Upper lobe of left lung (tissue), 6 donors: ENCODE measurements around the gene SGCD. TPM values are rescaled to one million over a fixed set of nuclear protein-coding genes. Genes with fewer than 3 reads are reported as not detected.

Experiments
- ATAC-seq, 2 donors: fragments of 200-7000 bp; cut with Tn5 transposase; one replicate each; pipeline ENCODE4 v1.9.1; 2022; ENCODE audit warnings: mild to moderate bottlenecking in 2 of 2, moderate library complexity in 2 of 2; ENCODE audit not compliant: low FRiP score in 2 of 2
- DNase-seq, 2 donors: peaks; one replicate each; pipeline ENCODE4 v3.0.0-alpha.2; 2019 to 2020
- H3K27ac ChIP-seq, 4 donors: fragments of 200-600 bp; sonication (generic); one replicate each; pipeline ENCODE4 v1.5.1; 2016 to 2019
- H3K27me3 ChIP-seq, 4 donors: fragments of 200-600 bp; sonication (generic); one replicate each; pipeline ENCODE4 v1.5.1; 2017 to 2019
- H3K36me3 ChIP-seq, 4 donors: fragments of 200-600 bp; sonication (generic); one replicate each; pipeline ENCODE4 v1.5.1; 2016 to 2019
- H3K4me1 ChIP-seq, 4 donors: fragments of 200-600 bp; sonication (generic); one replicate each; pipeline ENCODE4 v1.5.1; 2018 to 2019
- H3K4me3 ChIP-seq, 4 donors: fragments of 200-600 bp; sonication (generic); one replicate each; pipeline ENCODE4 v1.5.1; 2017 to 2019; ENCODE audit warnings: mild to moderate bottlenecking in 2 of 4, moderate library complexity in 1 of 4
- H3K9me3 ChIP-seq, 4 donors: fragments of 200-600 bp; sonication (generic); one replicate each; pipeline ENCODE4 v1.5.1; 2018 to 2019
- EP300 ChIP-seq, 4 donors: sonication (generic); formaldehyde crosslinking; IDR thresholded peaks; one replicate each; pipeline ENCODE4 v1.5.1; 2017; ENCODE audit warnings: antibody characterized with exemption in 4 of 4, control low read depth in 2 of 4
- POLR2A ChIP-seq, 4 donors: fragments of 450-650 bp; IDR thresholded peaks; one replicate each; pipeline ENCODE4 v1.5.1; 2016 to 2017; ENCODE audit warnings: antibody characterized with exemption in 4 of 4, mild to moderate bottlenecking in 2 of 4
- POLR2AphosphoS5 ChIP-seq, 2 donors: sonication (generic); formaldehyde crosslinking; IDR thresholded peaks; one replicate each; pipeline ENCODE4 v1.5.1; 2017; ENCODE audit warnings: antibody characterized with exemption in 2 of 2
- WGBS, 2 donors: methylation state at CpG; one replicate each; pipeline ENCODE4 v1.1.5; 2017 to 2018; 5-methylcytosine and 5-hydroxymethylcytosine counted together
- total RNA-seq, 6 donors: library from RNA; depleted of rRNA in 4 of 6; stranded (reverse); fragments of >200 nt in 4 of 6; gene quantifications; one replicate each; pipeline versions ENCODE4 v1.1.0 to v1.2.1, GENCODE V29; 2016 to 2021
- TF ChIP-seq, protein P1 (sequence below), 6 experiments: fragments of 450-650 bp in 4 of 6; fragments of 200-600 bp in 2 of 6; sonication (generic) in 2 of 6; IDR thresholded peaks; one replicate each; pipeline ENCODE4 v1.5.1; 2016 to 2019; ENCODE audit warnings: antibody characterized with exemption in 6 of 6
- donor health status: DM: no; HTN: no; CAD: no; lungs with moderate emphysema.
- donor health status: DM: no; HTN: yes; CAD: no; lungs with severe emphysema.

SGCD gene
- total RNA-seq, 6 donors from 2014 or later = 1.0 to 7.8 (median 1.8) TPM

DNA sequence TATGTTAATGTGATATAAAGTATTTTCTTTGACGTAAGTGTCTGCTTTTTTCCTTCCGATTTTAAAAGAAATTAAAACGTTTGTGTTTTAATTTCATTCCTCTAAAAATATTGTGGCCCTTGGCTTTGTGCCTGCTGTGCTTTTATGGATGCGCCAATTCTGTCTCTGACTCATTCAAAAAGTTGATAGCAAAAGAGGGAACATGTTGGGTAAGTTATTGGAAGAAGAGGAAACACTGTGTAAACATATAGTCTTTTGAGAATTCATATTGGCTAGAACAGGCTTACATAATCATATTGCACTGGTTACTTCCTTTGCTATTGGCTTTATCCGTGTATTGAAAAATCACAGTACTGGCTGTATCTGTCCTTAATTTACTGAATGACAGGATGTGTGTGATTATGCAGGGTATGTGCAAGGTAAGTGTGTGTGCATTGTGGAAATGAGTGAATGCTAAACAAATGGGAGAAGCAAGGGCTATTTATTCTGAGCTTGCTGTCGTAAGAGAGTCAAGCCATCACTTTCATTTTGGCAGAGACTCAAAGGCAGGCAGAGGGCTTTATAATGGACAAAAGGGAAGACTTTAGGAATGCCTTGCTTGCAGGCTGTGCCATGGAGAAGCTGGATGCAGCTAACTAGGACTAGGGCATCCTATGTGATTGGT, 67.8 kb downstream of the SGCD start:
- no peaks in the 10 kb centered on the region for H3K9me3 ChIP-seq
- H3K4me1 ChIP-seq = no peaks in the 10 kb centered on the region
- H3K27ac ChIP-seq = no peak overlapping the region
- no peaks in the 10 kb centered on the region for H3K27me3 ChIP-seq
- 63% methylated on average over 6 of the region's 6 CpGs for WGBS, 2 donors
- H3K36me3 ChIP-seq = no peaks in the 10 kb centered on the region
- TF ChIP-seq POLR2A (IDR thresholded peaks at IDR 0.05) = no peak
- TF ChIP-seq, protein P1, sequence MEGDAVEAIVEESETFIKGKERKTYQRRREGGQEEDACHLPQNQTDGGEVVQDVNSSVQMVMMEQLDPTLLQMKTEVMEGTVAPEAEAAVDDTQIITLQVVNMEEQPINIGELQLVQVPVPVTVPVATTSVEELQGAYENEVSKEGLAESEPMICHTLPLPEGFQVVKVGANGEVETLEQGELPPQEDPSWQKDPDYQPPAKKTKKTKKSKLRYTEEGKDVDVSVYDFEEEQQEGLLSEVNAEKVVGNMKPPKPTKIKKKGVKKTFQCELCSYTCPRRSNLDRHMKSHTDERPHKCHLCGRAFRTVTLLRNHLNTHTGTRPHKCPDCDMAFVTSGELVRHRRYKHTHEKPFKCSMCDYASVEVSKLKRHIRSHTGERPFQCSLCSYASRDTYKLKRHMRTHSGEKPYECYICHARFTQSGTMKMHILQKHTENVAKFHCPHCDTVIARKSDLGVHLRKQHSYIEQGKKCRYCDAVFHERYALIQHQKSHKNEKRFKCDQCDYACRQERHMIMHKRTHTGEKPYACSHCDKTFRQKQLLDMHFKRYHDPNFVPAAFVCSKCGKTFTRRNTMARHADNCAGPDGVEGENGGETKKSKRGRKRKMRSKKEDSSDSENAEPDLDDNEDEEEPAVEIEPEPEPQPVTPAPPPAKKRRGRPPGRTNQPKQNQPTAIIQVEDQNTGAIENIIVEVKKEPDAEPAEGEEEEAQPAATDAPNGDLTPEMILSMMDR (IDR thresholded peaks at IDR 0.05) = no peak
- no peak for TF ChIP-seq POLR2AphosphoS5 (IDR thresholded peaks at IDR 0.05)
- TF ChIP-seq EP300 (IDR thresholded peaks at IDR 0.05) = no peak
- DNase-seq (no peak), ATAC-seq (peak in 1 of 2 donors; percentile 61)
- no peak overlapping the region for H3K4me3 ChIP-seq

DNA sequence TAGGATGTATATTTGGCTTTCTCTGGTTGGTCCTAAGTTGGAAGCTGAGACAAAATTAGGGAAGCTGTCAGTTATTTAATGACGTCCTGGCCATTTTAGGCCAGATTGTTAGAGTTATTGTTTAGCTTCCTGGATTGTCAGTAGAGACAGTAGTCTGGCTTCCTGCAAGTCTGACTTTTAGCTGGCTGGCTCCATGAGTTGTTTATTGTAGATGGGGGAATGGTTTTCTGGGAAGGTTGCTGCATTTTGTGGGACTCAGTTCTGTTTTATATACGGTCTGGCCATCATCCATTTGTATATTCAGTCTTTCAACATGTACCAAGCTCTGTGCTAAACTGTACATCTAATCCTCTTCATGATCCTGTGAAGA, 68.3 kb downstream of the SGCD start:
- Histone ChIP-seq H3K4me1 (no peaks in the 10 kb centered on the region), H3K27ac (no peak overlapping the region), H3K9me3 (no peaks in the 10 kb centered on the region), H3K27me3 (no peaks in the 10 kb centered on the region), H3K4me3 (no peak overlapping the region), H3K36me3 (no peaks in the 10 kb centered on the region)
- DNase-seq = no peak
- TF ChIP-seq, protein P1 (IDR thresholded peaks at IDR 0.05) = no peak
- no peak for TF ChIP-seq POLR2A (IDR thresholded peaks at IDR 0.05)
- TF ChIP-seq POLR2AphosphoS5 (IDR thresholded peaks at IDR 0.05) = no peak
- TF ChIP-seq EP300 (IDR thresholded peaks at IDR 0.05) = no peak
- WGBS, 2 donors = 47 to 52% methylated on average over 2 of the region's 2 CpGs
- ATAC-seq = no peak

DNA sequence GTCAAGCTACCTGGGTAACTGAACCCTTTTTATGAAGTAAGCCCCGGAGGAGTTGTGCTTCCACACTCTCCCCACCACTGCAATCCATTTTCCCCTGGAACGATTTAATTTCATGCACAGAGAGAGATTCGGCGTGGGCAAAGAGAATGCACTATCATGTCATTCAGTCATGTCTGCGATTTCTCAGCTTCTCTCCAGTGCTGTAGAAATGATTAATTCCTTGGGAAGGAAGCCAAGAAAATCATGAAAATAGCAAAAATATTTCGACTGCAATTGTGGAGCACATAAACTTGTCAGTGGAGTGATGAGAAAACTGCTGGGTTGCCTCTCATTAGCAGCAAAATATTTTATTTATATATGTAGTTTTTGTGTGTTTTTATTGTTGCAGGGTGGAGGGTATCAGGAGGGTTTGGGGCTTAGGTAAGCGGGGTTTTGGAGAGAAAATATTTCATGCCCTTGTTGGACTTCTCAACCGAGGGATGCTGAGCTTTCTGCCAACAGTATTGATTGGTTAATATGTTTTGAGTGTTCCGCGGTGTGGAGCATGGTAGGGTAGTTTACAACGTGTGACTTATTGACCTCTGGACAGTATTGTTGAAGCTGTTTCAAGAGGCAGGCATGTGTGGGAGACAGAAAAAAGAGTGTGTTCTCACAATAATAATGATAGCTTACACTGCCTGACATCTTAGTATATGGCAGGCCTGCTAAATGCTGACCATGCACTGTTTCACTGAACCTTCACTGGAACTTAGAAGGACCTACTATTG, 69.3 kb downstream of the SGCD start:
- no peaks in the 10 kb centered on the region for H3K36me3 ChIP-seq
- no peak for DNase-seq
- 67 to 72% methylated on average over 11 of the region's 11 CpGs for WGBS, 2 donors
- no peaks in the 10 kb centered on the region for H3K27me3 ChIP-seq
- H3K4me3 ChIP-seq = no peak overlapping the region
- TF ChIP-seq, protein P1 (IDR thresholded peaks at IDR 0.05) = no peak
- TF ChIP-seq EP300 (IDR thresholded peaks at IDR 0.05) (no peak), POLR2A (IDR thresholded peaks at IDR 0.05) (no peak), POLR2AphosphoS5 (IDR thresholded peaks at IDR 0.05) (no peak)
- H3K4me1 ChIP-seq = no peaks in the 10 kb centered on the region
- no peaks in the 10 kb centered on the region for H3K9me3 ChIP-seq
- H3K27ac ChIP-seq = no peak overlapping the region
- no peak for ATAC-seq

DNA sequence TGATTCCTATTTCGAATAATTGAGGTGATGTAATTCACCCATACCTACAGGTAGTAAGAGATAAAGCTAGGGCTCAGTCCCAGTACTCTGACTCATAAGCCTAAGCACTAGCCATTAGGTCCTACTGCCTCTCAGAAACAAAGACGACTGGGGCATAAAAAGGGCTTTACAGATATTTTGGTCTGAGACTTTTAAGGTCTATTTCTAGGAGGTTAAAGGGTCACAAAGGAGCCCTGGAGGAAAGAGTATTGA, 69.8 kb downstream of the SGCD start:
- Histone ChIP-seq H3K4me3 (no peak overlapping the region), H3K27ac (no peak overlapping the region), H3K9me3 (no peaks in the 10 kb centered on the region), H3K4me1 (no peaks in the 10 kb centered on the region), H3K27me3 (no peaks in the 10 kb centered on the region), H3K36me3 (no peaks in the 10 kb centered on the region)
- ATAC-seq (no peak), DNase-seq (no peak)
- 85 to 87% methylated on average over 2 of the region's 2 CpGs for WGBS, 2 donors
- TF ChIP-seq, protein P1 (IDR thresholded peaks at IDR 0.05) = no peak
- TF ChIP-seq EP300 (IDR thresholded peaks at IDR 0.05) (no peak), POLR2AphosphoS5 (IDR thresholded peaks at IDR 0.05) (no peak)

DNA sequence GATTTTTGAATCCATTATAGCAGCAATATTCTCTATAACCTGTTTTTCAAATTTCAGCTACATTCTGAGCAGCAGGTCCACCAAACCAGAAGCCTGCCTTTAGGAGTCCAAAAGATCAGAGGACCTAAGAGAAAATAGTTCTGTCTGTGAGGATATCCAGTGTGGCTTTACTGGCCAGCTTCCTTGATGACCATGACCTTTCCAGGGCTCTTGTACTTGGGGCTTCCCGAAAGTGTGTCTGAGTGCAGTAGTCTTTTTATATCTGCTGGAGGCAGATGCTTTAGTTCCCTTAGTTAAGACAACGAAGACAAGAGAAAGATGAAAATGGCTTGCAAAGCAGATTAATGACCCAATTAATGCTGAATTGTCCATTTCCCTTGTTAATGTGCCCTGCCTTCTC, 72.4 kb downstream of the SGCD start:
- TF ChIP-seq POLR2AphosphoS5 (IDR thresholded peaks at IDR 0.05) (no peak), POLR2A (IDR thresholded peaks at IDR 0.05) (no peak), EP300 (IDR thresholded peaks at IDR 0.05) (no peak)
- TF ChIP-seq, protein P1 (IDR thresholded peaks at IDR 0.05) = no peak
- DNase-seq (no peak), ATAC-seq (no peak)
- no peaks in the 10 kb centered on the region for H3K36me3 ChIP-seq
- WGBS, 2 donors = 62 to 83% methylated on average over 2 of the region's 2 CpGs
- no peaks in the 10 kb centered on the region for H3K27me3 ChIP-seq
- H3K27ac ChIP-seq = no peak overlapping the region
- H3K4me1 ChIP-seq = no peaks in the 10 kb centered on the region
- no peaks in the 10 kb centered on the region for H3K9me3 ChIP-seq
- H3K4me3 ChIP-seq = no peak overlapping the region
